GM19372 (cell line): ENCODE measurements around the gene NEURL2.
A peak's percentile ranks its signal among the peaks of the same experiment; 100 is the strongest.
"Not testable (repeated sequence)": the region's sequence is repeated elsewhere in the genome, so short reads cannot be mapped to it uniquely, and the experiment has no call there.

ENCODE experiments used
- ATAC-seq: cut with Tn5 transposase; IDR thresholded peaks from one replicate; pipeline ENCODE4 v1.9.1; 2021; ENCODE audit warnings: mild to moderate bottlenecking, low read depth, moderate library complexity; ENCODE audit not compliant: unreplicated experiment

NEURL2 gene, protein sequence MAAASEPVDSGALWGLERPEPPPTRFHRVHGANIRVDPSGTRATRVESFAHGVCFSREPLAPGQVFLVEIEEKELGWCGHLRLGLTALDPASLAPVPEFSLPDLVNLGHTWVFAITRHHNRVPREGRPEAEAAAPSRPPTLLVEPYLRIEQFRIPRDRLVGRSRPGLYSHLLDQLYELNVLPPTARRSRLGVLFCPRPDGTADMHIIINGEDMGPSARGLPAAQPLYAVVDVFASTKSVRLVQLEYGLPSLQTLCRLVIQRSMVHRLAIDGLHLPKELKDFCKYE

DNA sequence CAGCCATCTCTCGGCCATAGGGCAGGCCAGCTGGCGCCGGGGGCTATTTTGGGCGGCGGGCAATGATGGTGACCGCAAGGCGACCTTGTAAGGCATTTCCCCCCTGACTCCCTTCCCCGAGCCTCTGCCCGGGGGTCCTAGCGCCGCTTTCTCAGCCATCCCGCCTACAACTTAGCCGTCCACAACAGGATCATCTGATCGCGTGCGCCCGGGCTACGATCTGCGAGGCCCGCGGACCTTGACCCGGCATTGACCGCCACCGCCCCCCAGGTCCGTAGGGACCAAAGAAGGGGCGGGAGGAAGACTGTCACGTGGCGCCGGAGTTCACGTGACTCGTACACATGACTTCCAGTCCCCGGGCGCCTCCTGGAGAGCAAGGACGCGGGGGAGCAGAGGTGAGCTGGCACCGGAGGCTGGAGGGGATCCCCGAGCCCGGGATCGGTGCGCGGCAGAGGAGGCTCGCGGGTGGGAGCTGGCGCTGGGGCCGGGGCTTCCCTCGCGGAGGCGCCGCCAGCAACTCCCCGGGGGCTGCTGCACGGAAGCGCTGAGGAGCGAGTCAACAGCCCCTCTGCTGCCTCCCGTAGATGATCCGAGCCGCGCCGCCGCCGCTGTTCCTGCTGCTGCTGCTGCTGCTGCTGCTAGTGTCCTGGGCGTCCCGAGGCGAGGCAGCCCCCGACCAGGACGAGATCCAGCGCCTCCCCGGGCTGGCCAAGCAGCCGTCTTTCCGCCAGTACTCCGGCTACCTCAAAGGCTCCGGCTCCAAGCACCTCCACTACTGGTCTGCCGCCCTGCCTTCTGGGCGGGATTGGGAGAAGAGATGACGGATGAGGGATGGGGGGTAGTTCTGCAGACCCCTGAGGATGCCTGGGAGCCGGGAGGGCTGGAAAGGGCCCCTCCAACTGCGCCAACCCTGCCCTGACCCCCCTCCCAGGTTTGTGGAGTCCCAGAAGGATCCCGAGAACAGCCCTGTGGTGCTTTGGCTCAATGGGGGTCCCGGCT lies at the start of gene NEURL2, which contains the start of gene CTSA:
NEURL2 (minus strand) TSS at position 224 of the 999 bp plus-strand sequence; CDS start at position 7, 217 bp downstream.
CTSA (plus strand) TSS at position 351 of the 999 bp plus-strand sequence; CDS start at position 585, 234 bp downstream.
- ATAC-seq: peak; percentile 87

DNA sequence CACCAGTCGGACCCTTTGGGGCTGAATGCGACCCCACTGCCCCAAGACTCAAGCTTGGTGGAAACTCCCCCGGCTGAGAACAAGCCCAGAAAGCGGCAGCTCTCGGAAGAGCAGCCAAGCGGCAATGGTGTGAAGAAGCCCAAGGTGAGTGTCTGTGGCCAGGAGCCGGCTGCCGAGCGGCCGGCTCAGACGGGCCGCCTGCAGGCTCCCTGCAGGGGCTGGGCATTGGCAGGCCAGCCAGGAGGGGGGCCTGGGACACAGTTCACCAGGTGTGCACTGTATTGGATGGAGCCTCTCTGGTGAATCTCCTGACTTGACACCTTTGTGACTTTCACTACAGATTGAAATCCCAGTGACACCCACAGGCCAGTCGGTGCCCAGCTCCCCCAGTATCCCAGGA lies 49.5 kb upstream of the NEURL2 start:
- no peak for ATAC-seq

GRCh38 chr20:45940053-45940452 lies 49.0 kb upstream of the NEURL2 start:
- no peak for ATAC-seq

DNA sequence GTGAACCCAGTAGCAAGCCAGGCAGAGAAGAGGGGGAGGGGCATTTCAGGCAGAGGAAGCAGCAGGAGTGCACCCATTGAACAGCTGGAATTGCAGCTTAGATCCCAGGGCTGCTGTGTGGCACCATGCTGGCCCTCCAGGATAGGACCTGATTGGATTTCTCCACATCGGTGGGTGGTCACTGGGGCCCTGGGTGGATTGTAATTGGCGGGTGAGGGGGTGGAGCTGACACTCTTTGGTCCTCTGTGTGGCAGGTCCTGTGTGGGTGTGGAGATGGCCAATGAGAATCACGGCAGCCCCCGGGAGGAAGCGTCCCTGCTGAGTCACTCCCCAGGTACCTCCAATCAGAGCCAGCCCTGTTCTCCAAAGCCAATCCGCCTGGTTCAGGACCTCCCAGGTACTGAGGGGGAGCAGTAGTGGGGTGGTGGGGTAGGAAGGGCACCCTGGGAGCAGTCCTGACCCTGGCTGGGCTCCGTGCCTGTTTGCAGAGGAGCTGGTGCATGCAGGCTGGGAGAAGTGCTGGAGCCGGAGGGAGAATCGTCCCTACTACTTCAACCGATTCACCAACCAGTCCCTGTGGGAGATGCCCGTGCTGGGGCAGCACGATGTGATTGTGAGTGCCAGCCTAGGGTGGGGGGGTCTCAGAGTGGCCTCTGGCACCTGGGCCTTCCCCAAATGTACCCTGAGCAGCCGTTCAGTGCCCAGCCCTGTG lies 47.9 kb upstream of the NEURL2 start:
- no peak for ATAC-seq

GRCh38 chr20:45937765-45938164 lies 46.8 kb upstream of the NEURL2 start:
- ATAC-seq: no peak

DNA sequence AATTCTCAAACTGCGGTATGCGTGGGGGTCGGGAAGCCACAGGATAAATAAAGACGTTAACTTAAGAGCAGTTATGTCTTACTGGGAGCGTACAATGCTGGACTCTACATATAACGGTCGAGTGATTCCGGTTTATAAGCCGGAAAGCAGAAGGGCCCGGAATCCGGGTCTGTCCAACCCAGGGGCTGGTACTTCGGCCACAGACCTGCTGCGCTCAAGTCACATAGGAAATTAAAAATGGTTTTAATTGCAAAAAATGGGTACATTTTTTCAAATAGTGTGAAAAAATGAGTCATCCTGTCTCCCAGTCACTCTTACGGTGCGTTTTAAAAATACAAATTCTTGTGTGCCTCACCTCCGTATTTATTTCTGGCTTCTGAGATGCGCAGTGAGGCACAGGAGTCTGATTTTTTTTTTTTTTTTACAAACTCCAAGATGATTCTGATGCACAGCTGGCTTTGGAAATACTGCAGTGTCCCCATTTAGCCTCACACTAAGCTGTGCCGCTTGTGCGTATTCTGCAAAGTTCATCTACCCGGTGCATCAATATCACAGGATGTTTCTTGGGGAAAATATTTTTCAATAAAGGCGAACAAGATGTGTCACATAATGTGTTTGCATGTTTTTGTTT lies 44.5 kb upstream of the NEURL2 start:
- no peak for ATAC-seq

- peak; percentile 84 for ATAC-seq
These were observed 43.8 kb upstream of the NEURL2 start, which contains the start of gene PCIF1 for GRCh38 chr20:45934586-45935415. TSS of gene PCIF1 (plus strand) at chr20:45934683. CDS start at chr20:45939000, 4,317 bp downstream.

- ATAC-seq: peak; percentile 2
These were observed 43.1 kb upstream of the NEURL2 start for GRCh38 chr20:45934046-45934585.

DNA sequence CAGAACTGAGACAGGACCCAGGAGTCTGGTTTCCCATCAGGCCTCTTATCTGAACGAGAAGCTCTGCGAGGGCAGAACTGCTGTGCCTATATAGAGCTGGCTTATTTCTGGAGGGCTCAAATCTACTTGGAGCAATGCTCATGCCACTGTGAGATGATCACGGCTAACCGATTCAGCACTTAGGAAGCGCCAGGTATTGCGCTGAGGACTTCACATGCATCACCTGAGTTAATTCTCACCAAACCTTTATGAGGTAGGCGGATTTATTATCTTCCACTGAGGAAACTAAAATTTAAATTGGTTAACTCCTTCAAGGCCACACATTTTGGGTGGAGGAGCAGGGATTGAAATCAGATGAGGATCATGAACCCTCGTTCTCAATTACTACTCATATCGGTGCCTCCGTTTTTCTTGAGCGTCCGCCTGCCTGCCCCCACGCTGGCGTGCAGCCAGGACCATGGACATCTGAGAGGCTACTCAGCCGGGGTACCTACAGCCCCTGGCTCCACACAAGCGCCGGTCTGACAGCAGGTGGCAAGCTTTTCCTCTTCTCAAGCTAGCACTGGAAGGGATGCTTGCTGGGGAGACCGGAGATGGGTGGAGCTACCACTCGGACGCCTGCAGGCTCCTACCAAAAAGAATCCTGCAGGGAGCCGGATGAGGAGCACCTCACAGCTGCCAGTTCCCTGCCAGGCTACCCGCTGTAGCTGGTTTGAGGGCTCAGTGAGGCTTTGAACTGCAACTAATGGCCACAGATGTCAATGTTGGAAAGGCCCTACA lies 42.4 kb upstream of the NEURL2 start:
- no peak for ATAC-seq

DNA sequence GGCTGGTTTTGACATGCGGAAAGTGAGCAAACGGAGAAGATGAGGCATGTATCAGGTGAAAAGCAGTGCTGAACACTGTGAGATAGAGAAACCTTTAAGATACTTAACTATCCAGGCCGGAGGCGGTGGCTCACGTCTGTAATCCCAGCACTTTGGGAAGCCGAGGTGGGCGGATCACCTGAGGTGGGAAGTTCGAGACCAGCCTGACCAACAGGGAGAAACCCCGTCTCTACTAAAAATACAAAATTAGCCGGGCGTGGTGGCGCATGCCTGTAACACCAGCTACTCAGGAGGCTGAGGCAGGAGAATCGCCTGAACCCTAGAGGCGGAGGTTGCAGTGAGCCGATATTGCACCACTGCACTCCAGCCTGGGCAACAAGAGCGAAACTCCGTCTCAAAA lies 40.7 kb upstream of the NEURL2 start:
- not testable (repeated sequence) for ATAC-seq

DNA sequence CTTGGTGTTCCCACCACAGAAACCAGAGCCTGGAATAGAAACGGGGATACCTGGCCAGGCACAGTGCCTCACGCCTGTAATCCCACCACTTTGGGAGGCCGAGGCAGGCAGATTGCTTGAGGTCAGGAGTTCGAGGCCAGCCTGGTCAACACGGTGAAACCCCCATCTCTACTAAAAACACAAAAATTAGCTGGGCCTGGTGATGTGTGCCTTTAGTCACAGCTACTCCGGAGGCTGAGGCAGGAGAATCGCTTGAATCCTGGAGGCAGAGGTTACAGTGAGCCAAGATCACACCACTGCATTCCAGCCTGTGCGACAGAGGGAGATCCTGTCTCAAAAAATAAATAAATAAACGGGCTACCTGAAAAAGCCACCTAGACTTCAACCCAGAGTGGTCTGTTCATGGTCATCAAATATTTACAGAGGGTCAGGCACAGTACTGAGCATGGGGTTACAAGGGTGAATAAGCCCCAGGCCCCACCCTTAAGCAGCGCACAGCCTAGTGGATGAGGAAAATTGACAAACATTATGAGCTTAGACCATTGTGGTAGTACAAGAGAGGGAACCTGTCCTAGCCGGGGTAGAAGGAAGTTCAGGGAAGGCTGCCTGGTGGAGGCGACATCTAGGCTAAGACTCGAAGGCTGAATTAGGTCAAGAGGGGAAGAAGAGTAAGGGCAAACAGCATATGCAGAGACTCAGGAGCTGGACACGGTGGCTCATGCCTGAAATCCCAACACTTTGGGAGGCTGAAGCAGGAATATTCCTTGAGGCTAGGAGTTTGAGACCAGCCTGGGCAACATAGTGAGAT lies 36.3 kb upstream of the NEURL2 start:
- no peak for ATAC-seq

DNA sequence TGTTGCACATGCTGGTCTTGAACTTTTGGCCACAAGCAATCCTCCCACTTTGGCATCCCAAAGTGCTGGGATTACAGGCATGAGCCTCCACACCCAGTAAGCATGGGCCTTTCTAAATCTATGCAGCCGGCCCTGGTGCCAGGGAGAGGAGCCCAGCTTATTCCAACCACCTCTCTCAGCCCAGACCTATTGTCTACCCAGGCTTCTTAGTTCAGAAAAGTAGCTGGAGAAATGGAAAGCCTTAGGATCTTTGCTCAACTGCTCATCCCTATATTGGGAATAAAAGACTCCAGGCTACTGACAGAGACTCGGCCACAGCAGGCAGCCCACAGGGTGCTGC lies 35.7 kb upstream of the NEURL2 start:
- ATAC-seq: no peak

GRCh38 chr20:45925821-45926506 lies 35.0 kb upstream of the NEURL2 start:
- no peak for ATAC-seq

- no peak for ATAC-seq
These were observed 33.6 kb upstream of the NEURL2 start for GRCh38 chr20:45924391-45925261.

DNA sequence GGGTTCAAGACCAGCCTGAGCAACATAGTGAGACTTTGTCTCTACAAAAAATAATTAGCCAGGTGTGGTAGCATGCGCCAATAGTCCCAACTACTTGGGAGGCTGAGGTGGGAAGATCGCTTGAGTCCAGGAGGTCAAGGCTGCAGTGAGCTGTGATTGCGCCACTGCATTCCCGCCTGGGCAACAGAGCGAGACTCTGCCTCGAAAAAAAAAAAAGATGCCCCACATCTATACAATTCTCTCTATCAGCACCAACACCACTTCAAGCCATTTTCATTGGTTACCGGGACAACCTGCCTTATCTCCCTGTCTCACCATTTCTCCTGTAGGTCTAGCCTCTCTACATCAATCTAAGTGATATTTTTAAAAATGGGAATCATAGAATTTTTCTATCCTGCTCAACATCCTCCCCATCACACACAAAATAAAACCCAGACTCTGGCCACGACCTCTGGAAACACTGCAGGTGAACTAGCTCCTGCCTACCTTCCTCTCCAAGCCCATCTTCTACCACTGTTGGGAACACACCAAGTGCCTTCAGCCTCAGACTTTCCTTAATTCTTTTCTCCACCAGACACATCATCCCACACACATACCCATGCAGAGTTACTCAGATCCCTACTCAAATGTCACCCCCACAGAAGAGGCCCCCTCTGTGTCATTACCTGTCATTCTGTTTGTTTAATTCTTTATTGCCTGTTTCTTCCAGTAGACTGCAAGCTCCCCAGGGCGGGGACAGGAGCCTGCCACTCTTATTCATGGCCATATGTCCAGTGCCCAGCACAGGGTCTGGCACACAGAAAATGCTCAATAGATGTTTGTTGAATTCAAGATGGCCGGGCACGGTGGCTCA lies 30.6 kb upstream of the NEURL2 start:
- no peak for ATAC-seq
